GM19467 (cell line): ENCODE measurements around the gene CD14.
"Not testable (repeated sequence)": the region's sequence is repeated elsewhere in the genome, so short reads cannot be mapped to it uniquely, and the experiment has no call there.

ENCODE experiments used
- ATAC-seq: cut with Tn5 transposase; IDR thresholded peaks from one replicate; pipeline ENCODE4 v1.9.1; 2021; ENCODE audit warnings: mild to moderate bottlenecking, moderate library complexity; ENCODE audit not compliant: unreplicated experiment

The CD14 gene

GRCh38 chr5:140598836-140599235, 34.1 kb downstream of the CD14 start:
- ATAC-seq: no peak

GRCh38 chr5:140596321-140596741, 36.6 kb downstream of the CD14 start:
- no peak for ATAC-seq

DNA sequence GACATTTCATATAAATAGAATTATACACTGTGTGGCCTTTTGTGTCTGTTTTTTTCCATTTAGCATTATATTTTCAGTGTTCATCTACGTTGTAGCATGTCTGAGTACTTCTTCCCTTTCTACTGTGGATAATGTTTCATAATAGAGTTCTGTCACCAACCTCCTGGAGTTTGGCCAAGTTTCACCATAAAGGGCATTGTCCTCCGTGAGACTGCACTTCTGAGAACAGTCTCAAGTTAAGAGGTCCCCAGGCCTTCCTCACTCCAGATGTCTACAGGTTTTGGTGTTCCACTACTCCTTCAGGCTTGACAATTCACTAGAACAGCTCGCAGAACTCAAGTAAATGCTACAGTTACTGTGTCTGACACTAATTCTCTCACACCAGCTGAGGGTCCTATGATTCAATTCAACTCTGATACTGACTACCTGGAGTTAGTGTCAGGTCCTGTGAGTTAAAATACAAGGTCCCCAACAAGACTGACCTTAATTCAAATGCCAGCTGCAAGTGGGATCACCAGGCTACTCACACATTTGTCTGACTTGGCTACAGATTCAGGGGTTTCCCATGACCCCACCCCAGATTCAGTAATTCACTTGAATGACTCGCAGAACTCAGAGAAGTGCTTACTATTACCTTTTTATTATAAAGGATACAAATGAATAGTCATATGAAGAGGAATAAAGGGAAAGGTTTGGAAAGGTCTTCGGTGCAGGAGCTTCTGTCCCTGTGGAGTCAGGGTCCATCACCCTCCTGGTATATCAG, 37.3 kb downstream of the CD14 start:
- ATAC-seq: no peak

DNA sequence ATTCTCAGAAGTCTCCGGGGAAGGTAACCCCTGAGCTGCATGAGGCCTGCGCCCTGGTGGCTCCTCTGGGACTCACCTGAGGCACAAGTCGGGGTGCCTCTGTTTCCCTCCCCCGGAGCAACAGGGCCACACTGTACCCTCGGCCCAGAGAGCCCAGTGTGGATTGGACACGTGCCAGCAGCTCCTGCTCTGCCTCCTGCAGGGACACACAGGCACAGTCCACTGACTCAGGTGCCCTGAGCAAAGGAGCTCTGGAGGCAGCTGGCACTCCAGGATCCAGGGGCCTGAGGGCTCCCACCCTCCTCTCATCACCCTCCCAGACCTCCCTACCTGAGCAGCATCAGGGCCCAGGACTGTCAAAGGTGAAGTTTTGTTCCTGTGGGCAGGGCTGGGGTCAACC, 38.8 kb downstream of the CD14 start:
- ATAC-seq: no peak

DNA sequence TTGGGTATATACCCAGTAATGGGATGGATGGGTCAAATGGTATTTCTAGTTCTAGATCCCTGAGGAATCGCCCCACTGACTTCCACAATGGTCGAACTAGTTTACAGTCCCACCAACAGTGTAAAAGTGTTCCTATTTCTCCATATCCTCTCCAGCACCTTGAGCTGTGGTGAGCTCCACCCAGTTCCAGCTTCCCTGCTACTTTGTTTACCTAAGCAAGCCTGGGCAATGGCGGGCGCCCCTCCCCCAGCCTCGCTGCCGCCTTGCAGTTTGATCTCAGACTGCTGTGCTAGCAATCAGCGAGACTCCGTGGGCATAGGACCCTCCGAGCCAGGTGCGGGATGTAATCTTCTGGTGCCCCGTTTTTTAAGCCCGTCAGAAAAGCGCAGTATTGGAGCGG, 39.9 kb downstream of the CD14 start:
- ATAC-seq: not testable (repeated sequence)

DNA sequence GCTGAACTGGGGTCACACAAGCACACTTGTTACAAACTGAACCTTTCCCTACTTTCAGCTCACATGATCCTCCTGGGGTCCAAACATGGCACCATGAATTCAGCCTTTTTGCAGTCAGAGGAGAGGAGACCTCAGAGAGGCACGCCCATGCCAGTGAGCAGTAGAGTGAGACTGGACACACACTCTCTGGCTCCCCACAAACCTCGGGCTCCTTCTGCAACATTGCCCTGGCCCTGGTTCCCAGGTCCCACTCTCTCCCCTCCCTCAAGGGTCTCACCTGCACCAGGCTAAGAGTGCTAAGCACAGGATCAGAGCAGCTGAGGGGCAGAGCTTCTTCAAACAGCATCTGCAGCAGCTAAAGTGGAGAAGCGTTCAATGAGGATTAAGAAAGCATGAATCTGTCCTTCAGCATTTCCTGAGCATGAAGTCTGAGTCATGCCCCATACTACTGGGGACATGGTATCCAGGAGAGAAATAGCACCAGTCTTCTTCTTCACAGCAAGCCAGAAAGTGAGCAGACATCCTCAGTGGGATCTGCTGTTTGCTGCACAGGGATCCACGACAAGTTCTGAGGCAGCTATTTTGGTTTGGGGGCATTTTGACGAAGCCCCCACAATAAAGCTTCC, 41.1 kb downstream of the CD14 start:
- no peak for ATAC-seq

DNA sequence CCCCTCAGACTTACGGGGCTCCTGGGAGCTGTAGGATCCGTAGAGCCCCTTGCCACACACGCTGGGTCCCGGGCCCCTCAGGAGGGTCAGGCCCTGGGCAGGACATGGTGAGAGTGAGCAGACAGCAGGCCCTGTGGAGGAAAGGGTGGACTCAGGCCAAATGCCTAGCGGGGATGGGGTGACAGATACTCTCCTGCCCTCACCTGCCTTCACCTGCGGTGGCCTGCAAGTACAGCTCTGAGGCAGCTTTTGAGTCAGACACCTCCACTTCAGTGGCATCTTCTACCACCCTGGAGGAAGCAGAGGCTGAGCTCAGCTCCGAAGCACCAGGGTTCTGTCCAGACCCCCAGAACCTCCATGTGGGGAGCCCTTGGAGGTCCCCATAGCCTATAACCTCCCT, 42.1 kb downstream of the CD14 start:
- no peak for ATAC-seq

DNA sequence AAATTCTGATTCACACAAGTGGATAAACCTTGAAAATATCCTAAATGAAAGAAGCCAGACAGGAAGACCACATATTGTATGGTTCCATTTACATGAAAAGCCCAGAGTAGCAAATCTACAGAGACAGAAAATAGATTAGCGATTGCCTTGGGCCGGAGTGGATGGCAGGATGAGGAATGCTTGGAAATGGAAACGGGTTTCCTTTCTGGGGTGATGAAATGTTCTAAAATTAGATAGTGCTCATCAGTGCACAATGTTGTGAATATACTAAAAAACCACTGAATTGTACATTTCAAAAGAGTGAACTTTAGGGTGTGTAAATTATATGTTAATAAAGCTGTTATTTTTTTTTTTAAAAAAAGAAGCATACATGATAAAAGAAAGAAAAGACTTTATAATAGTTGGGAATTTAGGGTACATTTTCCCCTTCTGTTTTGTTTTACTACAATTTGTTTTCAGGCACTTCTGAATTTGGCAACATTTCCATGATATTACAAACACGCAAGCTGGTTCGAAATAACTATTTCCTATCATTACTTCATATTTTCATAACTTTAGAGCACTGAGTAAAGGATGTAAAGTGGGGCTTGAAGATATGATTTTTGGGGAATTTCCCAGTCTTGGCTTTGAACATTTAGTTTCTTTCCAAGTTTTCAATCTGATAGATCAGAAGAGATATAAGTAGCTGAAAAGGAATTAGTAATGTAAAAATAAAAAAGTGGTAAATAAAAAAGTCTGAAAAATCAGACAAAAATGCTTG, 44.5 kb downstream of the CD14 start:
- no peak for ATAC-seq

DNA sequence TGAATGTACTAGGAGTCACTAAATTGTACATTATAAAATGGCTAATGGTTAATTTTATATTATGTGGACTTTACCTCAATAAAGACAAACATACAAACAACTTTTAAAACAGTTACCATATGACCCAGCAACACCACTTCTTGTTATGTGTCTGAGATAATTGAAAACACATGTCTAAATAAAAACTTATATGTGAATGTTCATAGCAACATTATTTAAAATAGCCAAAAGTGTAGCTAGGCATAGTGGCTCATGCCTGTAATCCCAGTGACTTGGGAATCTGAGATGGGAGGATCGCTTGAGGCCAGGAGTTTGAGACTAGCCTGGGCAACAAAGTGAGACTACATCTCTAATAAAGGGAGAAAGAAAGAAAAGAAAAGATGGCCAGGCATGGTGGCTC, 45.5 kb downstream of the CD14 start:
- no peak for ATAC-seq
